ENCODE data around the gene SPEM3.

- no peak for TF ChIP-seq CTCF (IDR thresholded peaks at IDR 0.05)
- TF ChIP-seq POLR2A (IDR thresholded peaks at IDR 0.05) = no peak
- no peak for TF ChIP-seq EP300 (IDR thresholded peaks at IDR 0.05)
These were observed 39.8 kb upstream of the SPEM3 start for GRCh38 chr17:7388856-7389255.

All from ovary (tissue), 3 donors.